HepG2 (cell line): ENCODE results near the gene HOXA6. TPM values are rescaled to one million over a fixed set of nuclear protein-coding genes. Genes with fewer than 3 reads are reported as not detected.

ENCODE experiments used
- ATAC-seq: fragments of 200-7000 bp; cut with Tn5 transposase; 3 replicates; pipeline ENCODE4 v1.9.1; 2020; ENCODE audit warnings: mild to moderate bottlenecking, moderate library complexity
- BruUV-seq: library from RNA; stranded (reverse); fragments of 400-500 nt; replicated peaks from 2 replicates; lab custom pipeline; 2021; lab: Mats Ljungman, UMichigan
- CTCF ChIA-PET: fragments of 300-600 bp; formaldehyde crosslinking; extraction: SDS; loops from one replicate; lab custom pipeline; 2021; ENCODE audit warnings: low total read pairs, inconsistent platforms, low intra/inter-chr PET ratio; lab: Yijun Ruan, JAX
- POLR2A ChIA-PET: fragments of 350-600 bp; sonication (Branson Sonifier 250); formaldehyde crosslinking; loops from one replicate; lab custom pipeline; 2020; ENCODE audit warnings: antibody characterized with exemption, inconsistent platforms; lab: Yijun Ruan, JAX
- DNase-seq: peaks from one replicate; pipeline ENCODE4 v3.0.0-alpha.2; 2015; ENCODE audit warnings: low spot score
- FAIRE-seq: peaks from 3 replicates; lab custom pipeline; 2011; peaks lifted over from hg19 to GRCh38; lab: Jason Lieb, UNC
- H2AFZ ChIP-seq: one replicate; pipeline ENCODE4 v1.6.1; 2011; ENCODE audit warnings: low read length, inconsistent platforms
- H3K27ac ChIP-seq: fragments of 300-600 bp; 3 replicates; pipeline ENCODE4 v1.8.0; 2011; ENCODE audit warnings: mixed run types, mild to moderate bottlenecking, mixed read lengths, low read length, inconsistent platforms; ENCODE audit not compliant: insufficient read depth; ENCODE audit errors: extremely low read length
- H3K27me3 ChIP-seq, 2 experiments: fragments of 200-600 bp in 1 of 2; 2 replicates in 1 of 2; 3 replicates in 1 of 2; pipeline versions ENCODE4 v1.6.0 to v1.8.0; 2011; ENCODE audit warnings: low read length in 2 of 2, mild to moderate bottlenecking in 2 of 2, moderate library complexity in 2 of 2, inconsistent platforms in 1 of 2; ENCODE audit not compliant: insufficient read depth in 2 of 2, control insufficient read depth in 1 of 2
- H3K36me3 ChIP-seq, 2 experiments: fragments of 200-600 bp in 1 of 2; replicated peaks in 1 of 2; 2 replicates in 1 of 2; 3 replicates in 1 of 2; pipeline versions ENCODE4 v1.5.1 to v1.8.0; 2011; ENCODE audit warnings: low read length in 2 of 2, inconsistent platforms in 1 of 2; ENCODE audit not compliant: insufficient read depth in 2 of 2, control insufficient read depth in 1 of 2
- H3K4me1 ChIP-seq: 2 replicates; pipeline ENCODE4 v1.5.1; 2012; ENCODE audit warnings: low read length, inconsistent platforms; ENCODE audit not compliant: insufficient read depth
- H3K4me2 ChIP-seq: 2 replicates; pipeline ENCODE4 v1.6.0; 2011; ENCODE audit warnings: low read depth, low read length, inconsistent platforms
- H3K4me3 ChIP-seq, 3 experiments: fragments of 200-600 bp in 1 of 3; sonication (generic), shearing (Covaris generic) in 1 of 3; replicated peaks in 1 of 3; 2 replicates each; pipeline ENCODE4 v1.5.1; 2011 to 2016; ENCODE audit warnings: low read length in 3 of 3, inconsistent platforms in 2 of 3, low read depth in 2 of 3, mild to moderate bottlenecking in 2 of 3, control low read depth in 1 of 3, mixed read lengths in 1 of 3; ENCODE audit not compliant: insufficient read depth in 1 of 3
- H3K79me2 ChIP-seq: one replicate; pipeline ENCODE4 v1.6.1; 2011; ENCODE audit warnings: low read length, inconsistent platforms; ENCODE audit not compliant: insufficient read depth
- H3K9ac ChIP-seq: 2 replicates; pipeline ENCODE4 v1.6.0; 2011; ENCODE audit warnings: mild to moderate bottlenecking, low read depth, low read length, inconsistent platforms; ENCODE audit not compliant: insufficient read depth
- H3K9me3 ChIP-seq: 2 replicates; pipeline ENCODE4 v1.5.1; 2012; ENCODE audit warnings: mild to moderate bottlenecking, low read length
- H4K20me1 ChIP-seq: 2 replicates; pipeline ENCODE4 v1.6.0; 2011; ENCODE audit warnings: inconsistent platforms, mild to moderate bottlenecking, low read length, moderate library complexity; ENCODE audit not compliant: insufficient read depth
- FUBP1 ChIP-seq: sonication (generic); formaldehyde crosslinking; IDR thresholded peaks from 2 replicates; pipeline ENCODE4 v1.5.1; 2020; ENCODE audit warnings: missing genetic modification reagents, mild to moderate bottlenecking, borderline replicate concordance
- HBP1 ChIP-seq: IDR thresholded peaks from 2 replicates; pipeline ENCODE4 v1.6.1; 2016; ENCODE audit warnings: low read depth, control low read depth
- LRRFIP1 ChIP-seq: sonication (generic); formaldehyde crosslinking; conservative IDR thresholded peaks from 2 replicates; pipeline ENCODE4 v1.4.0; 2020; ENCODE audit warnings: missing genetic modification reagents
- MTERF4 ChIP-seq: sonication (generic); formaldehyde crosslinking; IDR thresholded peaks from 2 replicates; pipeline ENCODE4 v1.8.0; 2023; ENCODE audit warnings: mild to moderate bottlenecking, missing genetic modification reagents
- NFE2L2 ChIP-seq: fragments of 150-350 bp; IDR thresholded peaks from 2 replicates; pipeline ENCODE4 v1.6.1; 2014; ENCODE audit warnings: low read length
- REL ChIP-seq: sonication (generic); formaldehyde crosslinking; conservative IDR thresholded peaks from 2 replicates; pipeline ENCODE4 v1.8.0; 2022; ENCODE audit warnings: mild to moderate bottlenecking, missing genetic modification reagents, moderate library complexity
- RELA ChIP-seq: sonication (generic); formaldehyde crosslinking; IDR thresholded peaks from 2 replicates; pipeline ENCODE4 v1.4.0; 2020; ENCODE audit warnings: missing genetic modification reagents
- RFX3 ChIP-seq: IDR thresholded peaks from 2 replicates; pipeline ENCODE4 v1.6.1; 2016; ENCODE audit warnings: missing biosample characterization, missing genetic modification reagents
- XBP1 ChIP-seq: sonication (generic); formaldehyde crosslinking; IDR thresholded peaks from 2 replicates; pipeline ENCODE4 v1.5.0; 2020; ENCODE audit warnings: missing genetic modification reagents
- ZNF17 ChIP-seq: sonication (generic); formaldehyde crosslinking; IDR thresholded peaks from 2 replicates; pipeline ENCODE4 v1.5.0; 2020; ENCODE audit warnings: mild to moderate bottlenecking, missing genetic modification reagents
- ZNF605 ChIP-seq: sonication (generic); formaldehyde crosslinking; IDR thresholded peaks from 2 replicates; pipeline ENCODE4 v1.8.0; 2022; ENCODE audit warnings: mild to moderate bottlenecking, missing genetic modification reagents
- ZNF670 ChIP-seq: sonication (generic); formaldehyde crosslinking; IDR thresholded peaks from 2 replicates; pipeline ENCODE4 v1.8.0; 2022; ENCODE audit warnings: mild to moderate bottlenecking, missing genetic modification reagents, borderline replicate concordance
- ZNF747 ChIP-seq: sonication (generic); formaldehyde crosslinking; IDR thresholded peaks from 2 replicates; pipeline ENCODE4 v1.8.1; 2023; ENCODE audit warnings: missing genetic modification reagents, mild to moderate bottlenecking, borderline replicate concordance
- ZNF772 ChIP-seq: sonication (generic); formaldehyde crosslinking; IDR thresholded peaks from 2 replicates; pipeline ENCODE4 v1.5.0; 2020; ENCODE audit warnings: mild to moderate bottlenecking, missing genetic modification reagents
- ZNF800 ChIP-seq: sonication (generic); formaldehyde crosslinking; IDR thresholded peaks from 2 replicates; pipeline ENCODE4 v1.4.0; 2020; ENCODE audit warnings: missing genetic modification reagents
- WGBS: methylation state at CpG from one replicate; pipeline ENCODE4 v1.1.6; 2017; ENCODE audit warnings: low lambda C conversion rate; 5-methylcytosine and 5-hydroxymethylcytosine counted together
- in situ Hi-C: cut with HindIII; loops from 2 replicates; pipeline ENCODE4 v1.10.0; 2017; ENCODE audit warnings: low pct_unique_long_range_greater_than_20kb; ENCODE audit not compliant: extremely low pct_ligation_motif_present
- intact Hi-C: fragments of 100-400 bp; cut with micrococcal nuclease; formaldehyde crosslinking; loops from one replicate; pipeline ENCODE4 v1.10.0; 2022; ENCODE audit not compliant: unreplicated experiment
- polyA plus RNA-seq, 8 experiments: library from polyadenylated mRNA; depleted of rRNA in 3 of 8; stranded (reverse) in 7 of 8; unstranded in 1 of 8; fragments of >200 nt; fragmentation: Illumina TruSeq in 4 of 8; extraction: Trizol in 4 of 8; gene quantifications; 2 replicates each; pipeline versions ENCODE4 v1.2.1 to v1.2.3, GENCODE V29; 2011 to 2016; ENCODE audit warnings: low read depth in 4 of 8, missing spikeins in 1 of 8, mixed read lengths in 1 of 8; ENCODE audit not compliant: insufficient read depth in 1 of 8
- total RNA-seq, 5 experiments: library from RNA; depleted of rRNA; stranded (reverse); fragments of >200 nt; fragmentation: Illumina TruSeq; extraction: Trizol; gene quantifications; 2 replicates each; pipeline ENCODE4 v1.2.3, GENCODE V29; 2016; ENCODE audit warnings: low read depth in 1 of 5

HOXA6 gene
- total and polyA plus RNA-seq, 2 of the 13 experiments (the other 11 are each of a cell fraction or from before 2014, with no cell fraction given): 1.3 to 1.5 TPM

GRCh38 chr7:27169658-27170425, 22.3 kb upstream of the HOXA6 start:
- no peak overlapping the region for H3K4me2 ChIP-seq
- TF ChIP-seq ZNF772 (CRISPR knock-in tag) (no peak), XBP1 (CRISPR knock-in tag) (no peak), RFX3 (CRISPR knock-in tag) (no peak), MTERF4 (CRISPR knock-in tag) (no peak), ZNF670 (CRISPR knock-in tag) (no peak), HBP1 (CRISPR knock-in tag) (no peak), LRRFIP1 (CRISPR knock-in tag) (no peak), ZNF800 (CRISPR knock-in tag) (no peak), NFE2L2 (no peak), FUBP1 (no peak), RELA (CRISPR knock-in tag) (no peak), ZNF17 (no peak), ZNF747 (CRISPR knock-in tag) (no peak), REL (CRISPR knock-in tag) (no peak), ZNF605 (CRISPR knock-in tag) (no peak)
- ChIA-PET POLR2A (no interaction called here), CTCF (no interaction called here)
- H2AFZ ChIP-seq: no peak overlapping the region
- H3K4me3 ChIP-seq: no peak overlapping the region
- no peak overlapping the region for H3K27ac ChIP-seq
- no peaks in the 10 kb centered on the region for H4K20me1 ChIP-seq
- H3K36me3 ChIP-seq: no peaks in the 10 kb centered on the region
- FAIRE-seq (no peak), ATAC-seq (no peak), DNase-seq (no peak)
- H3K27me3 ChIP-seq: peaks cover 0 to 57% of the 10 kb centered on the region in 2 experiments
- H3K79me2 ChIP-seq: no peaks in the 10 kb centered on the region
- intact Hi-C loops (no loop called here), in situ Hi-C loops (loop anchor here (25.0 kb wide), 1 partner anchor 1083 kb away; no protein-coding TSS in a partner anchor)
- H3K4me1 ChIP-seq: peaks cover 18% of the 10 kb centered on the region
- no peaks in the 10 kb centered on the region for H3K9me3 ChIP-seq
- no TSS peak for BruUV-seq
- no peak overlapping the region for H3K9ac ChIP-seq
- 78% methylated on average over 29 of the region's 46 CpGs for WGBS
